HG02970 (cell line): ENCODE measurements around the gene KSR2.

ENCODE experiments used
- ATAC-seq: cut with Tn5 transposase; IDR thresholded peaks from one replicate; pipeline ENCODE4 v1.9.1; 2021; ENCODE audit warnings: mild to moderate bottlenecking, moderate library complexity, moderate number of reproducible peaks; ENCODE audit not compliant: unreplicated experiment, low FRiP score

The KSR2 gene

GRCh38 chr12:117517219-117517739 lies 451.5 kb downstream of the KSR2 start:
- no peak for ATAC-seq

- no peak for ATAC-seq
Observed at GRCh38 chr12:117516034-117516433, 452.8 kb downstream of the KSR2 start.

GRCh38 chr12:117514016-117514415 lies 454.8 kb downstream of the KSR2 start:
- no peak for ATAC-seq

GRCh38 chr12:117513353-117513752 lies 455.4 kb downstream of the KSR2 start:
- no peak for ATAC-seq

- no peak for ATAC-seq
Observed at GRCh38 chr12:117508468-117508867, 460.3 kb downstream of the KSR2 start.

GRCh38 chr12:117507548-117507947 lies 461.2 kb downstream of the KSR2 start:
- no peak for ATAC-seq

- no peak for ATAC-seq
Observed at GRCh38 chr12:117506333-117506732, 462.5 kb downstream of the KSR2 start.

GRCh38 chr12:117502633-117503032 lies 466.2 kb downstream of the KSR2 start:
- no peak for ATAC-seq

- ATAC-seq: no peak
Observed at GRCh38 chr12:117502233-117502632, 466.6 kb downstream of the KSR2 start.

GRCh38 chr12:117501076-117501869 lies 467.5 kb downstream of the KSR2 start:
- no peak for ATAC-seq

- no peak for ATAC-seq
Observed at GRCh38 chr12:117499759-117500485, 468.9 kb downstream of the KSR2 start.

GRCh38 chr12:117498880-117499279 lies 469.9 kb downstream of the KSR2 start:
- ATAC-seq: no peak

- no peak for ATAC-seq
Observed at GRCh38 chr12:117498256-117498655, 470.5 kb downstream of the KSR2 start.

GRCh38 chr12:117497407-117497806 lies 471.4 kb downstream of the KSR2 start:
- no peak for ATAC-seq

GRCh38 chr12:117494833-117495655 lies 473.7 kb downstream of the KSR2 start:
- ATAC-seq: no peak

GRCh38 chr12:117491711-117492110 lies 477.1 kb downstream of the KSR2 start:
- ATAC-seq: no peak

- ATAC-seq: no peak
Observed at GRCh38 chr12:117490130-117490529, 478.7 kb downstream of the KSR2 start.

- ATAC-seq: no peak
Observed at GRCh38 chr12:117489671-117490070, 479.1 kb downstream of the KSR2 start.

- no peak for ATAC-seq
Observed at GRCh38 chr12:117486840-117487659, 481.7 kb downstream of the KSR2 start.
